Breast epithelium (tissue), 3 donors: ENCODE measurements around the gene SDS.

Source experiments
- POLR2A ChIP-seq: fragments of 450-650 bp; IDR thresholded peaks from one replicate; pipeline ENCODE4 v1.6.1; 2016; ENCODE audit warnings: antibody characterized with exemption, mild to moderate bottlenecking, moderate library complexity
- POLR2AphosphoS5 ChIP-seq, 3 donors: sonication (generic); formaldehyde crosslinking; IDR thresholded peaks; one replicate each; pipeline ENCODE4 v1.6.1; 2017; ENCODE audit warnings: antibody characterized with exemption in 3 of 3
- TF ChIP-seq, protein P1 (sequence below), 3 donors: fragments of 450-650 bp; IDR thresholded peaks; one replicate each; pipeline ENCODE4 v1.5.1; 2016 to 2017; ENCODE audit warnings: antibody characterized with exemption in 3 of 3, mild to moderate bottlenecking in 3 of 3, moderate library complexity in 3 of 3

DNA sequence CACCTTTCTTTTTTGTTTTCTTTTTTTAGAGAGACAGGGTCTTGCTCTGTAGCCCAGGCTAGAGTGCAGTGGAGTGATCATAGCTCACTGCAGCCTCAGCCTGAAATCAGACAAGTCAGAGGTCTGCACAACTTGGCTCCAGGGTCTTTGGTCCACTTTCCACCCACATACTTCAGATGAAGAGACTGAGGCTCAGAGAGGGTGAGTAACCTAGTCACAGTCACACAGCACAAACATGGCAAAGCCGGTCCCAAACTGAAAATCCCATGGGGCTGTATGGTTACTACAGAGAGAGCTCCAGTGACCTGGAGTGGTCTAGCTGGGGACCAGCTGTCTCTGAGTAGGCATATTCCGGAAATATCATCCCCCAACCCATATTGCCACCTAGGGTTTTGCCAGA is 48.8 kb upstream of the SDS start:
- TF ChIP-seq, protein P1, sequence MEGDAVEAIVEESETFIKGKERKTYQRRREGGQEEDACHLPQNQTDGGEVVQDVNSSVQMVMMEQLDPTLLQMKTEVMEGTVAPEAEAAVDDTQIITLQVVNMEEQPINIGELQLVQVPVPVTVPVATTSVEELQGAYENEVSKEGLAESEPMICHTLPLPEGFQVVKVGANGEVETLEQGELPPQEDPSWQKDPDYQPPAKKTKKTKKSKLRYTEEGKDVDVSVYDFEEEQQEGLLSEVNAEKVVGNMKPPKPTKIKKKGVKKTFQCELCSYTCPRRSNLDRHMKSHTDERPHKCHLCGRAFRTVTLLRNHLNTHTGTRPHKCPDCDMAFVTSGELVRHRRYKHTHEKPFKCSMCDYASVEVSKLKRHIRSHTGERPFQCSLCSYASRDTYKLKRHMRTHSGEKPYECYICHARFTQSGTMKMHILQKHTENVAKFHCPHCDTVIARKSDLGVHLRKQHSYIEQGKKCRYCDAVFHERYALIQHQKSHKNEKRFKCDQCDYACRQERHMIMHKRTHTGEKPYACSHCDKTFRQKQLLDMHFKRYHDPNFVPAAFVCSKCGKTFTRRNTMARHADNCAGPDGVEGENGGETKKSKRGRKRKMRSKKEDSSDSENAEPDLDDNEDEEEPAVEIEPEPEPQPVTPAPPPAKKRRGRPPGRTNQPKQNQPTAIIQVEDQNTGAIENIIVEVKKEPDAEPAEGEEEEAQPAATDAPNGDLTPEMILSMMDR (IDR thresholded peaks at IDR 0.05) = no peak
- TF ChIP-seq POLR2AphosphoS5 (IDR thresholded peaks at IDR 0.05) (no peak), POLR2A (no peak)
